Fibroblast of villous mesenchyme (primary cell): ENCODE results near the gene EMX2. TPM values are rescaled to one million over a fixed set of nuclear protein-coding genes. Genes with fewer than 3 reads are reported as not detected.

ENCODE experiments used
- DNase-seq: peaks from one replicate; pipeline ENCODE4 v3.0.0-alpha.2; 2010; ENCODE audit warnings: low read depth
- H3K4me3 ChIP-seq: 2 replicates; pipeline ENCODE4 v1.5.1; 2011; ENCODE audit warnings: low read depth, mild to moderate bottlenecking, low read length
- CTCF ChIP-seq: IDR thresholded peaks from 2 replicates; pipeline ENCODE4 v1.5.1; 2012; ENCODE audit warnings: low read depth, mild to moderate bottlenecking, low read length; ENCODE audit not compliant: insufficient read depth
- total RNA-seq: library from RNA; depleted of rRNA; stranded (reverse); fragments of >200 nt; gene quantifications from 2 replicates; pipeline ENCODE4 v1.2.3, GENCODE V29; 2012

Gene EMX2
- total RNA-seq, 1 donor, result 10.8 TPM

GRCh38 chr10:117544711-117545140 is 2.2 kb downstream of the EMX2 start:
- H3K4me3 ChIP-seq, result peak overlapping the region; percentile 66
- DNase-seq, result peak; percentile 16
- TF ChIP-seq CTCF, result no peak

- TF ChIP-seq CTCF, result no peak
- peak overlapping the region; percentile 66 for H3K4me3 ChIP-seq
- DNase-seq, result peak; percentile 13
Measured at GRCh38 chr10:117545141-117546019, 2.8 kb downstream of the EMX2 start.

GRCh38 chr10:117546020-117546580 is 3.6 kb downstream of the EMX2 start:
- DNase-seq, result peak; percentile 20
- TF ChIP-seq CTCF, result no peak
- H3K4me3 ChIP-seq, result peak overlapping the region; percentile 66

GRCh38 chr10:117546581-117547015 is 4.1 kb downstream of the EMX2 start:
- H3K4me3 ChIP-seq, result peak overlapping the region; percentile 66
- TF ChIP-seq CTCF, result no peak
- DNase-seq, result peak; percentile 18

GRCh38 chr10:117547016-117547715 is 4.6 kb downstream of the EMX2 start:
- peak; percentile 37 for DNase-seq
- peak overlapping the region; percentile 66 for H3K4me3 ChIP-seq
- no peak for TF ChIP-seq CTCF

- no peak for TF ChIP-seq CTCF
- peak overlapping the region; percentile 66 for H3K4me3 ChIP-seq
- DNase-seq, result peak; percentile 56
Measured at GRCh38 chr10:117547716-117548668, 5.4 kb downstream of the EMX2 start.
